B cell (primary cell): ENCODE measurements around the gene SPHK2. TPM values are rescaled to one million over a fixed set of nuclear protein-coding genes. Genes with fewer than 3 reads are reported as not detected.

Experiments
- ATAC-seq: fragments of 200-7000 bp; cut with Tn5 transposase; one replicate; pipeline ENCODE4 v1.10.0; 2021; ENCODE audit warnings: low read depth, mild to moderate bottlenecking, moderate number of reproducible peaks, moderate library complexity
- CTCF ChIA-PET: fragments of 350-600 bp; sonication (Branson Sonifier 250); formaldehyde crosslinking; loops from one replicate; lab custom pipeline; 2021; ENCODE audit warnings: antibody characterized with exemption, inconsistent platforms; lab: Charles Lee
- POLR2A ChIA-PET: fragments of 350-600 bp; sonication (Branson Sonifier 250); formaldehyde crosslinking; loops from one replicate; lab custom pipeline; 2021; ENCODE audit warnings: antibody characterized with exemption; lab: Charles Lee
- DNase-seq: peaks from one replicate; pipeline ENCODE4 v3.0.0; 2013
- H2AFZ ChIP-seq: 2 replicates; pipeline ENCODE4 v1.6.1; 2012; ENCODE audit warnings: mild to moderate bottlenecking, low read depth, low read length; ENCODE audit not compliant: insufficient read depth, poor library complexity, severe bottlenecking
- H3K27ac ChIP-seq, 2 donors: 1 replicate in 1 of 2; 2 replicates in 1 of 2; pipeline ENCODE4 v1.5.1; 2012 to 2013; ENCODE audit warnings: low read length in 2 of 2, mild to moderate bottlenecking in 2 of 2, moderate library complexity in 1 of 2
- H3K27me3 ChIP-seq, 4 experiments: fragments of 200-600 bp in 1 of 4; sonication (generic) in 1 of 4; replicated peaks in 1 of 4; 1 replicate in 2 of 4; 2 replicates in 2 of 4; pipeline versions ENCODE4 v1.6.1 to v1.7.0; 2013 to 2016; ENCODE audit warnings: low read length in 3 of 4, mild to moderate bottlenecking in 2 of 4, mixed read lengths in 1 of 4, moderate library complexity in 1 of 4; ENCODE audit not compliant: insufficient read depth in 4 of 4, control insufficient read depth in 3 of 4; ENCODE audit errors: control extremely low read depth in 1 of 4
- H3K36me3 ChIP-seq, 2 experiments: replicated peaks in 1 of 2; 1 replicate in 1 of 2; 2 replicates in 1 of 2; pipeline versions ENCODE4 v1.6.1 to v1.7.1; 2013; ENCODE audit warnings: low read length in 1 of 2; ENCODE audit not compliant: insufficient read depth in 2 of 2, control insufficient read depth in 1 of 2; ENCODE audit errors: control extremely low read depth in 1 of 2, extremely low read depth in 1 of 2
- H3K4me1 ChIP-seq, 2 donors: fragments of 200-600 bp in 1 of 2; sonication (generic) in 1 of 2; 1 replicate in 1 of 2; 2 replicates in 1 of 2; pipeline versions ENCODE4 v1.5.1 to v1.6.1; 2013 to 2017; ENCODE audit warnings: low read length in 2 of 2; ENCODE audit not compliant: control insufficient read depth in 2 of 2, insufficient read depth in 2 of 2
- H3K4me2 ChIP-seq: replicated peaks from 2 replicates; pipeline ENCODE3; 2012; ENCODE audit warnings: mild to moderate bottlenecking, low read depth, low read length; ENCODE audit not compliant: poor library complexity, severe bottlenecking
- H3K4me3 ChIP-seq, 5 experiments: fragments of 200-600 bp in 1 of 5; sonication (generic) in 1 of 5; 1 replicate in 3 of 5; 2 replicates in 2 of 5; pipeline versions ENCODE4 v1.5.1 to v1.7.0; 2011 to 2016; ENCODE audit warnings: low read length in 4 of 5, mild to moderate bottlenecking in 4 of 5, low read depth in 2 of 5, control low read depth in 1 of 5, moderate library complexity in 1 of 5; ENCODE audit not compliant: insufficient read depth in 1 of 5; ENCODE audit errors: control extremely low read depth in 1 of 5, extremely low read depth in 1 of 5
- H3K79me2 ChIP-seq: fragments of 200-600 bp; sonication (generic); one replicate; pipeline ENCODE4 v1.6.0; 2016; ENCODE audit warnings: low read length; ENCODE audit not compliant: control insufficient read depth, insufficient read depth
- H3K9ac ChIP-seq: fragments of 200-600 bp; sonication (generic); 2 replicates; pipeline ENCODE4 v1.6.1; 2017; ENCODE audit warnings: mild to moderate bottlenecking, low read length, moderate library complexity
- H3K9me3 ChIP-seq, 3 donors: one replicate each; pipeline versions ENCODE4 v1.6.1 to v1.7.1; 2013; ENCODE audit warnings: low read length in 2 of 3; ENCODE audit not compliant: control insufficient read depth in 2 of 3, insufficient read depth in 1 of 3; ENCODE audit errors: control extremely low read depth in 1 of 3
- H4K20me1 ChIP-seq: 2 replicates; pipeline ENCODE4 v1.6.0; 2012; ENCODE audit warnings: mild to moderate bottlenecking, low read length; ENCODE audit not compliant: insufficient read depth, control insufficient read depth, poor library complexity, severe bottlenecking
- H3K27ac Mint-ChIP-seq: one replicate; pipeline ENCODE4 v1.8.0; 2021; ENCODE audit warnings: mixed read lengths
- H3K27me3 Mint-ChIP-seq: one replicate; pipeline ENCODE4 v1.8.0; 2021; ENCODE audit warnings: mixed read lengths
- H3K4me1 Mint-ChIP-seq: one replicate; pipeline ENCODE4 v1.8.0; 2021; ENCODE audit warnings: mixed read lengths
- H3K4me3 Mint-ChIP-seq: one replicate; pipeline ENCODE4 v1.8.0; 2021; ENCODE audit warnings: mixed read lengths
- H3K9me3 Mint-ChIP-seq: one replicate; pipeline ENCODE4 v1.8.0; 2022; ENCODE audit warnings: mixed read lengths; ENCODE audit not compliant: insufficient read depth
- CTCF ChIP-seq: fragments of 200-600 bp; IDR thresholded peaks from one replicate; pipeline ENCODE4 v1.8.0; 2022; ENCODE audit warnings: antibody characterized with exemption, mild to moderate bottlenecking
- EZH2 ChIP-seq: IDR thresholded peaks from 2 replicates; pipeline ENCODE4 v1.6.1; 2012; ENCODE audit warnings: borderline replicate concordance, low read depth, mild to moderate bottlenecking, moderate library complexity, low read length; ENCODE audit not compliant: insufficient read depth, poor library complexity, severe bottlenecking
- WGBS: methylation state at CpG from one replicate; pipeline ENCODE4 v1.1.5; 2013; ENCODE audit warnings: missing lambda C conversion rate; ENCODE audit not compliant: insufficient coverage; 5-methylcytosine and 5-hydroxymethylcytosine counted together
- intact Hi-C: fragments of 100-400 bp; cut with micrococcal nuclease; formaldehyde crosslinking; loops from one replicate; pipeline ENCODE4 v1.10.0; 2022
- polyA plus RNA-seq: library from polyadenylated mRNA; depleted of rRNA; stranded (reverse); fragments of >200 nt; gene quantifications from 2 replicates; pipeline ENCODE4 v1.2.3, GENCODE V29; 2012
- total RNA-seq, 2 donors: library from RNA; stranded (reverse); fragments of 120-200 nt in 1 of 2; gene quantifications; 1 replicate in 1 of 2; 2 replicates in 1 of 2; pipeline versions ENCODE4 v1.2.3 to v1.2.4, GENCODE V29; 2013 to 2022

Gene SPHK2
- total and polyA plus RNA-seq, 2 donors (not counting 1 experiment from before 2014, with no cell fraction given), result 17.0 to 47.3 TPM

GRCh38 chr19:48607359-48607755 is 11.9 kb upstream of the SPHK2 start:
- POLR2A ChIA-PET, result no interaction called here
- no peaks in the 10 kb centered on the region for H4K20me1 ChIP-seq
- no peaks in the 10 kb centered on the region for H3K79me2 ChIP-seq
- no peak for TF ChIP-seq CTCF
- TF ChIP-seq EZH2, result no peak
- no peak overlapping the region for H3K9ac ChIP-seq
- H3K4me2 ChIP-seq, result no peak overlapping the region
- Mint-ChIP-seq H3K4me3 (no peak overlapping the region), H3K4me1 (peaks cover 5% of the 10 kb centered on the region), H3K27ac (no peak overlapping the region), H3K9me3 (no peaks in the 10 kb centered on the region), H3K27me3 (no peaks in the 10 kb centered on the region)
- no peaks in the 10 kb centered on the region for H3K36me3 ChIP-seq
- ATAC-seq, result no peak
- H2AFZ ChIP-seq, result no peak overlapping the region
- 97% methylated on average over 4 of the region's 7 CpGs for WGBS
- DNase-seq, result no peak
- intact Hi-C loops, result no loop called here
- H3K27ac ChIP-seq, result no peak overlapping the region
- no peak overlapping the region for H3K4me3 ChIP-seq
- H3K4me1 ChIP-seq, result peaks cover 0 to 8% of the 10 kb centered on the region in 2 donors
- H3K9me3 ChIP-seq, result no peaks in the 10 kb centered on the region
- CTCF ChIA-PET, result interaction anchor here (0.6 to 4.8 kb wide), 12 partner anchors 10 to 341 kb away, joined by 3 to 51 read pairs (median 11); partner anchors contain the start of genes CA11, GRWD1, RPL18 and SPHK2
- no peaks in the 10 kb centered on the region for H3K27me3 ChIP-seq

- intact Hi-C loops, result loop anchor here (1.0 to 2.0 kb wide), 7 partner anchors 10 to 289 kb away; partner anchors contain the start of genes KDELR1, RPL18 and SPHK2
- DNase-seq (peak; percentile 87), ATAC-seq (peak; percentile 97)
- Histone ChIP-seq H3K9ac (peak overlapping the region; percentile 8), H2AFZ (peak overlapping the region; percentile 64), H3K4me3 (peak overlapping the region in 1 of 5 experiments; percentile 25), H3K9me3 (no peaks in the 10 kb centered on the region), H3K27ac (peak overlapping the region in 1 of 2 donors; percentile 4), H3K36me3 (no peaks in the 10 kb centered on the region), H3K27me3 (no peaks in the 10 kb centered on the region), H4K20me1 (no peaks in the 10 kb centered on the region), H3K4me1 (peaks cover 0 to 8% of the 10 kb centered on the region in 2 donors), H3K79me2 (no peaks in the 10 kb centered on the region), H3K4me2 (peak overlapping the region; percentile 63)
- no peaks in the 10 kb centered on the region for H3K27me3 Mint-ChIP-seq
- H3K4me1 Mint-ChIP-seq, result peaks cover 6% of the 10 kb centered on the region
- H3K9me3 Mint-ChIP-seq, result no peaks in the 10 kb centered on the region
- H3K27ac Mint-ChIP-seq, result peak overlapping the region; percentile 90
- POLR2A ChIA-PET, result interaction anchor here (0.6 to 1.2 kb wide), 5 partner anchors 10 to 253 kb away, joined by 3 to 17 read pairs (median 4); partner anchors contain the start of genes RPL18 and SPHK2
- H3K4me3 Mint-ChIP-seq, result peak overlapping the region; percentile 67
- CTCF ChIA-PET, result interaction anchor here (0.5 to 4.8 kb wide), 31 partner anchors 9 to 1056 kb away, joined by 3 to 51 read pairs (median 4); partner anchors contain the start of genes CA11, GRWD1, KDELR1 and RPL18
- TF ChIP-seq EZH2 (no peak), CTCF (peak; percentile 69)
- WGBS, result no CpG with 5 or more reads among the region's 9 CpGs
These were observed 10.5 kb upstream of the SPHK2 start for GRCh38 chr19:48608798-48609263.
